8988T (cell line): ENCODE results near the gene SLC25A38.
"Not testable (repeated sequence)": the region's sequence is repeated elsewhere in the genome, so short reads cannot be mapped to it uniquely, and the experiment has no call there.

Source experiments
- DNase-seq: peaks from one replicate; pipeline ENCODE4 v3.0.0; 2011

SLC25A38 gene, protein sequence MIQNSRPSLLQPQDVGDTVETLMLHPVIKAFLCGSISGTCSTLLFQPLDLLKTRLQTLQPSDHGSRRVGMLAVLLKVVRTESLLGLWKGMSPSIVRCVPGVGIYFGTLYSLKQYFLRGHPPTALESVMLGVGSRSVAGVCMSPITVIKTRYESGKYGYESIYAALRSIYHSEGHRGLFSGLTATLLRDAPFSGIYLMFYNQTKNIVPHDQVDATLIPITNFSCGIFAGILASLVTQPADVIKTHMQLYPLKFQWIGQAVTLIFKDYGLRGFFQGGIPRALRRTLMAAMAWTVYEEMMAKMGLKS

DNA sequence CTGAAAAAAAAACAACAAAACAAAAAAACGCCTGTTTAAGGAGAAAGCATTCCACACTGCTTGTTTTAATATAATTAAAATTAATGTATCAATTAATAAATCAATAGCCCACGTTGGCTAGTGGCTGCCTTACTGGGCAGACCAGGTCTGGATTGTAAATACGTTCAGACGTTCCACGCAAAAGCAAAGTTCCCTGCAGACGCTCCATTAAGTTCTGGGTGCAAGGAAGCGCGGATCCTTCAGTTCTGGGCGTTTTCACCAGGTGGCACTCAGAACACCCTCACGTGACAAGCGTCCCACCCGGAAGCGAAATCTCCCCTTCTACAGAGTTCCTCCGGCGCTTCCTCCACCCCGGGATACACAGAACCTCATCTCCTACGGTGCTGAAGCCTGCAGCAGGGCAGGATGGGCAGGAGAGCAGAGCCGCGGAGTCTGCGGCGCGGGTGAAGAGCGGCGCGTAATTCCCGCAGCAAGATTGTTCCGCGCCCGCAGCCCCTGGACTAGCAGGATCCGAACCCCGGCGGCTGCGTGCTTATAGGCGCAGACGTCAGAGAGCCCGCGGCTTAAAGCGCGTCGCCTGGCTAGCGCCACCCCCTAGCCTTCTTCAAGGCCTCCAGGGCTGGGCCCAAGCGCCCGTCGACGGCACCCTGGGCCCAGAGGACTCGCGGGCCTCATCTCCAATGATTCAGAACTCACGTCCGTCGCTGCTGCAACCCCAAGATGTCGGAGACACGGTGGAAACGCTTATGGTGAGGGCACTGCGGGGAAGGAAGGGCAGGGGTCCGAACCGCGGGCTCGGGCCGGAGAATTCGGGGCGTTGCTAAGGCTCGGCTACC is at the start of gene SLC25A38:
TSS of gene SLC25A38 (plus strand) at position 326 of the 836 bp plus-strand sequence. CDS start at position 681, 355 bp downstream.
- DNase-seq: peak; percentile 88

DNA sequence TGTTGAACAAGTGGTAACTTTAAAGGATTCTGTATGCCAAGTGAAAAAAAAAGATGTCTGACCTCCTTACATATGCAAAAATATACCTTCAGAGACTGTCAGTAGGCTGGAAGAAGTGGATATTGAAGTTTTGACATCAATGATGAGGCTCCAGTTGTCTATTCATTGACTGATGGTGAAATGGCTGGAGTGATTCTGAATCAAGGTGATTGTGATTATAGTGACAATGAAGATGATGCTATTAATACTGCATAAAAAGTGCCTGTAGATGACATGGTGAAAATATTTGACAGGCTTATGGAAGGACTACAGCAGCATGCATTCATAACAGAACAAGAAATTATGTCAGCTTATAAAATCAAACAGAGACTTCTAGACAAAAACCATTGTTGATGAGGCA is 49.6 kb upstream of the SLC25A38 start:
- no peak for DNase-seq

DNA sequence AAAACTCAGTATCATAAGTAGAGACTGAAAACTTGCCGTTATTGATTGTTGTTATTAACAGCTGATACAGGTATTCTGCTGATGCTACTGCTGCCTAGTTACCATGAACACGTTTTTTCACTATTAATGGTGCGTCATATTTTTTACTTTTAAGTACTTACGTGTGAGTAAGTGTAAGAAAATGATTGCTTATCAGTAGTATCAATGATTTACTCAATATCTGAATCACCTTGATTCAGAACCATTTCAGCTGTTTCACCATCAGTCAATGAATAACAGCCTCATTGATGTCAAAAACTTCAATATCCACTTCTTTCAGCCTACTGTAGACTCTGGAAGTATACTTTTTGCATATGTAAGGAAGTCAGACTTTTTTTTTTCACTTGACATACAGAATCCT is 49.0 kb upstream of the SLC25A38 start:
- no peak for DNase-seq

DNA sequence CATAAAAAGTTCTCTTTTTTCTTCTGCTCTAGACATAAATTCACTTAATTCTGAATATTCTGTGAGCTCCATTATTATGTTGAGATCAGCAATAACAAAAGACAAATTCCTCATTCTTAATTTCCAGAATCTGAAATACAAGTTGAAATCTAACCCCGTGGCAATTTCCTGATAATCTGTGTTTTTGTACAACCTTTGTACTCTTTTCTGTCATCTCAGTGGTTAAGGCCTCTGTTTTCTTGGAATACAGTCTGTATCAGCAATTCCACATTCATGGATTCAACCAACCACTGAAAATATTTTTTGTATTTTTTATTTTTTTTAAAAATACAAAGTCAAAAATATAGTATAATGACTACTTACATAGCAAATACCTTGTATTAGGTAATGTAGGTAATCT is 45.0 kb upstream of the SLC25A38 start:
- no peak for DNase-seq

DNA sequence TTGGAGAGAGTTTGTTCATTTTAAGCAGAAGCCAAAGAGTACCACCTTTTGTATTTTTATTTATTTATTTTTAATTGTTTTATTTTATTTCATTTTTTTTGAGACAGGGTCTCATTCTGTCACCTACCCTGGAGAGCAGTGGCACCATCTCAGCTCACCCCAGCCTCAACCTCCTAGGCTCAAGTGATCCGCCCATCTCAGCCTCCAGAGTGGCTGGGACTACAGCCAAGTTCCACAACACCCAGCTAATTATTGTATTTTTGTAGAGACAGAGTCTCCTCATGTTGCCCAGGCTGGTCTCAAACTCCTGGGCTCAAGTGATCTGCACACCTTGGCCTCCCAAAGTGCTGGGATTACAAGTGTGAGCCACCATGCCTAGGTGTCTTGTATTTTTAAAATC is 44.1 kb upstream of the SLC25A38 start:
- DNase-seq: no peak

DNA sequence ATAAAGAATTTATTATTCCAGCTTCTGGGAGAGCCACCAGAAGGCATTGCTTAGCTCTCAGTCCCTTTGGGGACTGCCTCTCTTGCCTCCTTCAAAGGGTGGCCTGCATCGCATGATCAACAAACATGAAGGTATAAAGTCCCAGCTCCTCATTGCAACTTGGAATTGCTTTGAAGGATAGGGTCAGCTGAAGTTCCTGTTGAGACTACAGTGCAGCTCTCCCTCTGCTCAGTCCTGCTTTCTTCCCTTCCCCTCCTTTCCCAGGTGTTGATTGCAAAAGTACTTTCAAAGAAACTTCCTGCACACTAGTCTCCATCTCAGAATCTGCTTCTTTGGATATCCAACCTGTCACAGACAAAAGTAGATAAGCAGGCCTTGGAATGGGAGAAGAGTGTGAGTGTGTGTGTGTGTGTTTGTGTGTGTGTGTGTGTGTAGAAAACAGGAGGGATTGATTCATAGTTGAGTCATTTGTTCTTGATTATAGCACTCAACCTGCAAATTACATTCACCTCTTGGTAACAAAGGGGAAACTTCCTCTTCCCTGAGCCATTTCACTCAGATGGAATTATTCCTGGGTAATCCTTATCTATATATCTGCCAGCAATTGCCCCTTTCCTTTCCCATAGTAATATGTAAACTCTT is 40.0 kb upstream of the SLC25A38 start:
- no peak for DNase-seq

DNA sequence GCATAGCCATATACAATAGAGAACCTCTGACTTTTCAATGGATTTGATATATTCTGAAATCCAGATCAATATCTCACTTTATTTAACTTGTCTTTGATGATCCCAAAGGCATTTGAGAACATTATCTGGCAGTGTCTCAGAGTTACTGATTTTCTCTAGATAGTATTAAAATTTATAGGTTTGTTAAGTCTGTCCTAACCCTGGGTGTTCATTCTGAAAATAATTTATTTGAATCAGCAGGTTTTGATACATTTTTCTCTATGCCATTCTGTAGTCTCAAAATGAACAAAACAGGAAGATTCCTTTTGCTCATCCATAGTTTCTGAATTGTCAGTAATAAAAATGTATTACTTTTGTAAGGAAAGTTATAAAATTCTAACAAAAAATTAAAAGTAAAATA is 39.4 kb upstream of the SLC25A38 start:
- no peak for DNase-seq

DNA sequence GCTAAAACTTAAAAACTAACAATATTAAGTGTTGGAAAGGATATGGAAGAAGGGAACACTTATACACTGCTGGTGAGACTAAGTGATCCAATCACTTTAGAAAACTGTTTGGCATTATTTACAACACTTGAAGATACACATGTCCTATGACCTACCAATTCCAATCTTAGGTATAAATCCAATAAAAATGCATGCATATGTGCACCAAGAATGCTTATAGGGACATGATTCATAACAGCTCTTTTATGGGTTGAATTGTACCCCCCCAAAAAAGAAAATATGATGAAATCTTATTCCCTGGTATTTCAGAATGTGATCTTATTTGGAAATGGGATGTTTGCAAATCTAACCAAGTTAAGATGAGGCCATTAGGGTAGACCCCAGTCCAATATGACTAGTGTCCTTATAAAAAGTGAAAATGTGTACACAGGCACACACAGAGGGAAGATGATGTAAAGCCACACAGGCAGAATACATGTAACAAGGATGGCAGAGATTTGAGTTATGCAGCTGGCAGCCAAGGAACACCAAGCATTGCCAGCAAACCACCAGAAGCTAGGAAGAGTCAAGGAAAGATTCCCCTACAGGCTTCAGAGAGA is 38.3 kb upstream of the SLC25A38 start:
- DNase-seq: no peak

DNA sequence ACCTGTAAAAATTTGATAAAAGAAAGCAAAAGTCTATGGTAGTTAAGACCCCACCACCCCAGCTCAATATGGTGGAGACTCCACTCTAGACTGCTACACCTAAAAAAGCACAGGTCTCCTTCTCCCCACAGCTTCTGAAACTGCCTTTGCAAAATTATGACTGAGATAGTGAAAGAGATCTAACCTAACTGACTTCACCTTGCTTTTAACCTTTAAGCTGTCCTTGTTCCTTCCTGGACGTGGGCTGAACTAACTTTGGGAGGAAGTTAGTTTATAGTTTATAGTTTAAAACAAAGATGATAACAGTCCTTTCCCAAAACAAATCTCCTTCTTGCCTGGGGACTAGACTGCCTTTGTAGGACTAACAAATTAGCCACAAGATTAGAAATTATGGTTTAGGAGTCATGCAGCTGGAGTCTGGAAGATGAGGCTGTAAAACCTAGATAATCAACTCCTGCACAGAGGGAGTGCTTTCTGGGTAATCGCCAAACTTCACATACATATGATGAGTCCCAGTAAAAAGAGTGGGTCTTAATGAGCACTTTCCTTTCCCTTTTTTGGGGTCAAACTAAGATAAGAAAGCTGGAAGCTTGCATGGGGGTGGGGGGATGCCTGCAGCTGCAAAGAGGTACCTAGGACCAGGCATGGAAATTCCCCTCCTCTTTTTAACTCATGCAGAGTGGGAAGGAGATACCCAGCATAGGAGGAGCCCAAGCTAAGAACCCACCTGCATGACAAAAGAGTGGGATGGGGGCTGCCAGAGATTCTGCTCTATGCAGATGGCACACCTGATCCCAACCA is 36.2 kb upstream of the SLC25A38 start:
- no peak for DNase-seq

DNA sequence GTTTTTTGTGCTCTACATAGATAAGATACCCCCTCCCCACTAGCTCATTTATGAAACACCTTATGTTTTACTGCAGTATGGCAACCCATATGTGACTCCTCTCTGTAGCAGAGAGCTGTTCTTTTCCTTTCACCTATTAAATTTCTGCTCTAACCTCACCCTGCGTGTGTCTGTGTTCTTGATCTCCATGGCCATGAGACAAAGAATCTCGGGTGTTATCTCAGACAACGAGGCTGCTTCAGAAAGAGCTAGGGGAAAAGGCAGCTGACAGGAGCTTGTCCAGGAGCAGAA is 35.6 kb upstream of the SLC25A38 start:
- DNase-seq: no peak

DNA sequence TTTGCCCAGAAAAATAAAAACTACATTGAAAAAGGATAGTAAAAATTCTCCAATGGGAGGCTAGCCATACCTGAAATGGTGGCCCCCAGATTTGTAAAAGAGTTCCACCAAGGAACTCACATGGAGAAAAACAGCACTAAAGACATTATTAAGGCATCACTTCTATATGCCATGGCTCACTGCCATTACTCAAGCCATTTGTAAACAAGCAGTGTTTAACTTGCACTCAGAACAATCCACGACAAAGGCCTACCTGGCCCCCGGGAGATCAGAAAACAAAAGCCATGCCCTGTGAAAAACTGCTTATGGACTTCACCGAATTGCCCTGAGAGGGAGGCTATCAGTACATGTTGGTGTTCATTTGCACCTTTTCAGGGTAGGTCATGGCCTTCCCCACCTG is 34.1 kb upstream of the SLC25A38 start:
- no peak for DNase-seq

DNA sequence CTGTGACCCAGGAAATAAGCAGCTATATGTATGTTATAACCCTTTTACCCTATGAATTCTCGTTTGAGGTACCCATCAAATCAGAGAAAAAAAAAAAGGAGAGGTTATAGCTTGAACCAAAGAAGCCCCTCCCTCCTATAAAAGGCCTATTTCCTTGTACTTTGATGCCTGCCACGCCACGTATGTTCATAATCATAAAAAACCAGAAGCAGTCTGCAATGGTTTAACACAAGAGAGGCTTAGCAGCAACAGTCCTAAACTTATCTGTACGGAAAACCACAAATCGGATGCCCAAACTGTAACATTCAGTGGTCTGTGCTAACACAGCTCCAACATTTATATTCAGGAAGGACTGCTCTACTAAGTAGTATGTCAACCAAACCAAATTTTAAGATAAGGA is 32.5 kb upstream of the SLC25A38 start:
- DNase-seq: no peak

DNA sequence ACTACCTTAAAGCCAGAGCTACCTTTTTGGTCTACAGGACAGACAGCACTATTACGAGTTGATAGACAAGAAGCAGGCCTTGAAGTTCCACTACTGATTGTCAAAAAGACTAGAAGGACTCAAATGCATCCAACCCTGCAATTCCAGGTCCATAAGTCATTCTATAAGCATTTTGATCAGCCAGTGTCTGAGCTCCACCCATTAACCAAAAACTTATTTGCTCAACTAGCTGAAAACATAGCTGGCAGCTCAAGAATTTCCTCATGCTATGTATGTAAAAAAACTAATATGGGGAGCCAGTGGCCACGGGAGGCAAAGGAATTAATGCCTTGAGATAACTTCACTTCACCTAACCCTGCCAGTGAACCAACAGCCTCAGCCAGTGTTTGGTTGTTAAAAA is 32.0 kb upstream of the SLC25A38 start:
- DNase-seq: not testable (repeated sequence)

DNA sequence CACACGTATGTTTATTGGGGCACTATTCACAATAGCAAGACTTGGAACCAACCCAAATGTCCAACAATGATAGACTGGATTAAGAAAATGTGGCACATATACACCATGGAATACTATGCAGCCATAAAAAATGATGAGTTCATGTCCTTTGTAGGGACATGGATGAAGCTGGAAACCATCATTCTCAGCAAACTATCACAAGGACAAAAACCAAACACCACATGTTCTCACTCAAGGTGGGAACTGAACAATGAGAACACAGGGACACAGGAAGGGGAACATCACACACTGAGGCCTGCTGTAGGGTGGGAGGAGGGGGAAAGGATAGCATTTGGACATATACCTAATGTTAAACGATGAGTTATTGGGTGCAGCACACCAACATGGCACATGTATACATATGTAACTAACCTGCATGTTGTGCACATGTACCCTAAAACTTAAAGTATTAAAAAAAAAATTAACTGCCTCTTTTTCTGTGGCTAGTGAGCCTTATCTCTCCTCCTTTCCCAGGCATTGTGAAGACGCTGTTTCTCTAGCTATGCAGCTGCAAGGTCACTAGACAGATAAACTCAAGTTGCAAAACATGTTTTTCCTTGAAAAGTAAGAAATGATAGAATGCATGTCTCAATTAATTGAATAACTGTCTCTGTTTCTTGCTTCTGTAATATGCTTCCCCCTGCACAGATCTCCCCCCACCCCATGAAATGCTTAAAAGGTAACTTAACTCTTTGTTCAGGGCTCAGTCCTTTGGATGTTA is 29.8 kb upstream of the SLC25A38 start:
- not testable (repeated sequence) for DNase-seq

DNA sequence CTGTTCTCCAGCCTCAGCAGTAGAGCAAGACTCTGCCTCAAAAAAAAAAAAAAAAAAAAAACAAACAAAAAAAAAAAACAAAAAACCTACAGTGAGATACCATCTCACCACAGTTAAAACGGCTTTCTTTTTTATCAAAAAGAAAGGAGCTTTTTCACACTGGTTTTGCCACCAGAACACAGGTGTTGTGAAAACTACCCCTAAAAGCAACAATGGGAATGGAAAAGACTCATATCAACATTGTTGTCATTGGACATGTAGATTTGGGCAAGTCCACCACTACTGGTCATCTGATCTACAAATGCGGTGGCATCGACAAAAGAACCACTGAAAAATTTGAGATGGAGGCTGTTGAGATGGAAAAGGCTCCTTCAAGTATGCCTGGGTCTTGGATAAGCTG is 24.8 kb upstream of the SLC25A38 start:
- no peak for DNase-seq

DNA sequence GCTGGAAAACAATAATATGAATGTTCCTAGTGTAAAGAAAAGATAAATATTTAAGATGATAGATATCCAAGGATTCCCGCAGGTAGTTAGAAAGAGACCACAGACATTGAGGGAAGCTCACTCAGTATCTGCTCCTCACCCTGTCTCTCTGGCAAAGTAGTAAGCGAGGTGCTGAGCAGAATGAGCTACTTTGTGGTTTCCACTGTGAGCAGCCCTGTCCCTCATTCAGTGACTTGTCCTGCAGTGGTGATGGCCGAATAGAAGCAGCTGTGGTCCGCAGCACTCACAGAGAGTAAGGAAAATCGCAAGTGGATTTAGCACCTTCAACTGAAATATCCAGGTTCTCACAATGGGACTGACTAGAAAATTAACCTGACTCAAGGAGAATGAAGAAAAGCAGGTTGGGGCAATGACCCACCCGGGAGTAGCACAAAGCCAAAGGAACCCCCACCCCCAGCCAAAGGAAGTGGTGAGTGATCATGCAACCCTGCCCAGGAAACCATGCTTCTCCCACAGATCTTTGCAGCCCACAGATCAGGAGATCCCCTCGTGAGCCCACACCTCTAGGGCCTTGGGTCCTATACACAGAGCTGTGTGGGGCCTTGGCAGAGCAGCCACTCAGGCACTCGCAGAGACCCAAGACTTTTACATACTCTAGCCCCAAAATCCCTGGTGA is 21.8 kb upstream of the SLC25A38 start:
- DNase-seq: no peak

DNA sequence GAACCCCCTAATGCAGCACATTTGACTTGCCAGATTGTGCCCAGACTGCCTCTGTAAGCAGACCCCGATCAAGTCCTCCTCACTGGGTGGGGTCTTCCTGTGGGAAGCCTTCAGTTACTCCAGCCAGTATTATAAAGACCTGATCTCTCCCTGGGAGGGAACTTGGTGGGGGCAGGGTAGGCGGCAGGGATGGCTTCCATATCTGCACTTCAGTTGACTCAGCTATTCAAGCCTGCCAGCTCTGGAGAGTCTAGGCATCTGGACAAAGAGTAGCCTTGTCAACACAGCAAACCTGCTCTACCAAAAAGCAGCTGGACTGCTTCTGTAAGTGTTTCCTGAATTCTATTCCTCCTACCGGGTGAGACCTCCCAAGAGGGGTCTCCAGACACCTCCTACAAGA is 21.0 kb upstream of the SLC25A38 start:
- DNase-seq: no peak

DNA sequence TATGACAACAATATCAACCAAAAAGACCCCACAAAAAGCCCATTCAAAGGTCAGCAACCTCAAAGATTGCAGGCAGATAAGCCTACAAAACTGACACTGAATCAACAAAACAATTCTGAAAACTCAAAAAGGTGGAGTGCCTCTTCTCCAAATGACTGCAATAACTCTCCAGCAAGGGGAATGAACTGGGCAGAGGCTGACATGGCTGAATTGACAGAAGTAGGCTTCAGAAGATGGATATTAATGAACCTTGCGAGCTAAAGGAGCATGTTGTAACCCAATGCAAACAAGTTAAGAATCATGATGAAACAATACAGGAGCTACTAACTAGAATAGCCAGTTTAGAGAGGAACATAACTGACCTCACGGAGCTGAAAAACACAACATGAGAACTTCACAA is 20.4 kb upstream of the SLC25A38 start:
- no peak for DNase-seq

DNA sequence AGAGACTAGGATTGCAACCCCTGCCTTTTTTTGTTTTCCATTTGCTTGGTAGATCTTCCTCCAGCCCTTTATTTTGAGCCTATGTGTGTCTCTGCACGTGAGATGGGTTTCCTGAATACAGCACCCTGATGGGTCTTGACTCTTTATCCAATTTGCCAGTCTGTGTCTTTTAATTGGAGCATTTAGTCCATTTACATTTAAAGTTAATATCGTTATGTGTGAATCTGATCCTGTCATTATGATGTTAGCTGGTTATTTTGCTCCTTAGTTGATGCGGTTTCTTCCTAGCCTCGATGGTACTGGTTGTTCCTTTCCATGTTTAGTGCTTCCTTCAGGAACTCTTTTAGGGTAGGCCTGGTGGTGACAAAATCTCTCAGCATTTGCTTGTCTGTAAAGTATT is 12.7 kb upstream of the SLC25A38 start:
- not testable (repeated sequence) for DNase-seq

DNA sequence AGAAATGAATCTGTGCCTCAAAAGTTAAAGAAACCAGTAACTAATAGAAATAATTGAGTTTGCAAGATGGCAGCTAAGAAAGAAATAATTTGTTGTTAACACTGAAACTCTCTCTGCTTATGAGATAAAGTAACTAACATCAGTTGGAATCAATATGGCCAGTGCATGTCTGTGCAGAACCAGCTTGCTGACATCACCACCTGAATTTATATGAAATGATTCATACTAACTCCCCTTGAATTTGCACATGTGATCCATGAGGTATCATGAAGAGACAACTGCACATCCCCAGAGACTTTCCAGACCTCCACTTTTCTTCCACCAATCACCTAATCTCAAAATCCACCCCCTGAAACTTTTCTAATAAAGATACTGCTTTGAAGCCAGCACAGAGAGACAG is 10.3 kb upstream of the SLC25A38 start:
- DNase-seq: no peak

DNA sequence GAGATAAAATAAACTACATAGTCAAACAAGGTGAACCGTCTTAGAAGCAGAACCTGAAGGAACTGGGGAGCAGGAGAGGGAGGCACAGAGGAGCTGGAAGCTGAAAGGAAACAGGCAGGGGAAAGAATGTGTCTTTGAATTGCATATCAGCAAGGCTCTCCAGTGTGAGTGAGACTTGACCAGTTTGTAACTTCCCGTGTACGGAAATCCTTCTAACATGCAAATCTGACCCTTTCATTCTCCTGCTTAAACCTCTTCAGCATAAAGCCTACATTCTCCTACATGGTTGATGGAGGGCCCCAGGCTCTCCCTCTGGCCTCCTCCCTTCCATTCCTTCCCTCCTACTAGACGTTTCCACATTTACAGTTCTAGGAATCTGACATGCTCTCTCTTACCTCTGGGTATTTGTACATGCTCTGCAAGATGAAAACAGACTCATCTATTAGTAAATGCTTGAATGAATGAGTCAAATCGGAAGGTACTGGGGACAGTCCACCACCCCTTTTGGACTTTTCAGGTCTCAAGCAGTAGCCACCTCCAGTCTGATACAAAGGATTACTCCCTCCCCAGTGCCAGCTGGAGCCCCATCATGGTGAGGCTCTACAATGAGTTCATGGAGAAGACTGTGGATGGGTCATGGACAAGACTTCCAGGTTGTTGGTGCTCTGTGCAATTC is 6.1 kb upstream of the SLC25A38 start:
- no peak for DNase-seq
